LoVo (cell line): ENCODE measurements around the gene TMEM198.

Experiments used
- DNase-seq: peaks from one replicate; pipeline ENCODE4 v3.0.0-alpha.2; 2016; ENCODE audit warnings: low spot score

TMEM198 gene

DNA sequence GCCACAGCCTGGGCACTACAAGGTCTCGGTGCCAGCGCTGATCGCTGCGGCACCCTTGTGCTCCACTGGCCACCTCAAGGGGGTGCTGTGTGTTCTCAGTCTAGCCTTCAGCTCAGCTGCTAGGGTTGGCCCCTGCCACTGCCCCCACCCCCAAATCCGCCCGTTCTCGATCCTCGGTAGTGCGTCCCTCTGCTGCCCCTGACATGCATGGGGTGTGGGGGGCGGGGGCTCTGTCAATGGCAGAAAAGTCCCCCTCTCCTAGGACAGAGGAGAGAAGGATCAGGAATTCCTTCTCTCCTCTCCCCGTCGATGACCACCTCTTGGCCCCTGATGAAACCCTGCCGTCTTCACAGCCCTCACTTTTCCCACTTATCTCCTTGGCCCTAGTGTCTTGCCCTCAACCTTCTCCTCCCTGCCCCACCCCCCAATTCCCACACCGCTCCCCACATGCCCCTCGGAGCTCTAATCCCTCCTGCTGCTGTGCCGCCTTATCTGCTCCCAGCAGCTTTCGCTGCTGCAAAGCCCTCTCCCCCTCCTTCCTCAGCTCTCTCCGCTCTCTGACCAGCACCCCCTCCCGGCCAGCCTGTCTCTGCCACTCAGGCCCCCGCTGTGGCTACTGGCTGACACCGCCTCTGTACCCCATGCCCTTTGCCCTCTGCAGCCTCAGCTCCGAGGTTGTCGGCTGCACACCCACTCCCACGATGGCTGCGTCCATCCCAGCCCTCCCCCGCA lies 33.9 kb upstream of the TMEM198 start:
- no peak for DNase-seq

GRCh38 chr2:219510512-219511135 lies 33.2 kb upstream of the TMEM198 start:
- no peak for DNase-seq

GRCh38 chr2:219511547-219512325 lies 32.1 kb upstream of the TMEM198 start:
- no peak for DNase-seq

DNA sequence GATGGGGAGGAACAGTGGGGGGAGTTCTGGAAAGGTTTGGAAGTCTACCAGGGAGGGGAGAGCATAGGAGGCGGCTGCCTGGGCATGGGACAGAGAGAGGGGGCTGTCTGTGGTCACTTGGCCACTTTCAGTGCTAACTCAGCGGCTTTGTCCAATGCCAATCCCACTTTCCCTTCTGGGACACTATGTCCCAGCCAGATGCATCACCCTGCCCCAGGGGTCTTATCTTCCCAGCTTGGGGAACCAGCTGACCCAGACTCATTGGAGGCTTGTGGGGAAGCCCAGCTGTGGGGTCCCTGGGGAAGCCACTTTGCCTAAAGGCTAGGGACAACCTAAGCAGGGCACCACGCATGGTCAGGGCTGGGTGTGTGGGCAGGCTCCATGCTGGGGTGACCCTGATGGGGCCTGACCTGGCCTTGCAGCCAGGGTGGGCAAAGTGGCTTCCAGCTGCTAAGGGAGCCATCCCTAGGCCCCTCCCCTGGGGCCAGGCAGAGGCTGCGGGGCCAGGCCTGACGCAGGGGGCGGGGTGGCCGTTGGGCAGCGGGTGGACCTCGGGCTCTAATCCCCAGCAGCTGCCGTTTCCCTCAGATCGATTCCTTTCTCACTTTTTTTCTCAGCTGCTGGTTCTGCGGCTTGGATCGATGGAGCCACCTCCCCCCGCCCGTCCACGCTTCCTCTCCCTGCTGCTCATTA lies 31.2 kb upstream of the TMEM198 start:
- no peak for DNase-seq

GRCh38 chr2:219513787-219514186 lies 30.0 kb upstream of the TMEM198 start:
- no peak for DNase-seq

- DNase-seq, result no peak
Observed at GRCh38 chr2:219514196-219514761, 29.5 kb upstream of the TMEM198 start, which contains the start of gene ASIC4. Gene ASIC4, plus strand, starts transcription at chr2:219514482. Its CDS starts 243 bp downstream, at chr2:219514725.

GRCh38 chr2:219514836-219515235 lies 29.0 kb upstream of the TMEM198 start:
- DNase-seq, result no peak

DNA sequence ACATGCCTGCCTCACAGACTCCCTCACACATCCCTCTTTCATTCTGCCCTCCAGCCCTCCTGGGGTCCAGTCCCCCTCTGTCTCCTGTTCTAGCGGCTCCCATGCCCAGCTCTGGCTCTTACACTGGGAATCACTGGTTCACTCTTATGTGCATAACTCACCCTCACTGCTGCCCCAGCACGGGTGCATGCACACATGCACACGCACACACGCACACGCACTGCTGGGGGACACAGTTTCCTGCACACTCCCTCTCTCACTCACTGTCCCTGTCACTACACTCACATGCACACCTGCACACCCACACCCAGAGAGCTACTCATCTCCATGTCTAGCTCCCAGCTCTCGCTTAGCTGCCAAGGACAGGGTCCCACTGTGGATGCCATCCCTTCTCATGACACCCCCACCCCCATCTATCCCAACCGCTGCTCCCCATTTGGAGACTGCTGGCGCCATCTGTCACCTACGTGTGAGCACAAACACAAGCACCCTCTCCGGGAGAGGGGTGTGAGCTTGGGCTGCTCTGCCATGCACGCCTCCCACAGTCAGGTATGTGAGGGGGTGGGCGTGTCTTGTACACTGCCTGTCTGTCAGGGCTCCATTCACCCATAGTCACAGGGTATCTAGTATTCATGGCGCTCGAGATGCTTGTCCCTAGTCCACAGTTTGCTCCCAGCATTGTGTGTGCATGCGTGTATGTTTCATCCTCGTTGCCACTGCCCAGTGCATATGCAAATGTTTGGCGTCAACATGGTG lies 27.8 kb upstream of the TMEM198 start:
- DNase-seq, result no peak

- DNase-seq, result no peak
Observed at GRCh38 chr2:219516888-219517287, 26.9 kb upstream of the TMEM198 start.

GRCh38 chr2:219517954-219518778 lies 25.7 kb upstream of the TMEM198 start:
- no peak for DNase-seq

DNA sequence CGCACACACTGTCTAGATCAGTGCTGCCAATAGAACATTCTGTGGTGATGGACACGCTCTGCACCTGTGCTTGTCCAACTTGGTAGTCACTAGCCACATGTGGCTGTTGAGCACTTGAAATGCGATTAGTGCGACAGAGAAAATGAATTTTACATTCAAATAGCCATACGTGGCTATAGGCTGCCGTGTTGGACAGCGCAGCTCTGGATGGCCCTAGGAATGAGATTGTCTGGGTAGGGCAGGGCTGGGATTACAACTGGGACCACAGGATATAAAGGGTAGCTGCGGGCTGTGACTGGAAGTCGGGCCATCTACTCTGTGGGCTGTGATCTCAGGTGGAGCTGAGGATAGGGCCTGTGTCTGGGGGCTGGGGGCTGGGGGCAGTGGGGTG lies 24.3 kb upstream of the TMEM198 start:
- no peak for DNase-seq

- no peak for DNase-seq
Observed at GRCh38 chr2:219520079-219520478, 23.7 kb upstream of the TMEM198 start.

DNA sequence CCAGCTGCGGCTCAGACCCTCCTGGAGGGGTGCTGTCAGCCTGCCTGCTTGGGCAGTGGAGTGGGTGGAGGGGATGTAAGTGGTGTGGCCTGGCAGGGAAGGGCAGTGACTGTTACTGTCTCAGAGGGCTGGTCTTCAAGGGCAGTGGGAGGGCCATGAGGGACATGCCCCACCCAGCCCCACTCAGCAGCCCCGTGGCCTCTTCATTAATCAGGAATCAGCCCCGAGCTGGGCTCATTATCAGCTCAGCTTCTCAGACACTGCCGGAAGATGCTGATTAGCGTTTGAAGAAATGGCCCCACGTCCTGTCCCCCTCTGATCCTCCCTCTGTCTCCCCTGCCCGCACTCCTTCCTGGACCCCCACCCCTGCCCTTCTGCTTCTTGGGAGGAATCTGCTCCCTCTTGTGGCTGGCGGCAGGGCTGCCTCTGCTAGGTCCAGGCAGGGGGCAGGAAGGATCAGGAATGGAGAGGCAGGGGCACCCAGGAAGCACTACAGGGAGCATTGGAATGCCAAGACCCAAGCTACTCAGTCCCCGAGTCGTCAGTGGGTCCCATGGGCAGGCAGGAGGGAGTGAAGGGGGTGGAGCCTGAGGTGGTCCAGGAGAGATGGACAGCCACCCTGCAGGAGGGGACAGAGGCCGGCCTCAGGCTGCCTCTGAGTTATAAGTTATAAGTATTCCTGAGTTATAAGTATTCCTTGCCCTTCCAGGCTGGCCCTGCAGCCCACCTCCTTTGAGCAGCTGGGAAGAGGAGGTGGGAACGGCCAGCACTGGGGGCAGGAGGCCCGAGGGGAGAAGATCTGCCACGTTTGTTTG lies 22.6 kb upstream of the TMEM198 start:
- no peak for DNase-seq

- DNase-seq, result no peak
Observed at GRCh38 chr2:219522111-219523030, 21.5 kb upstream of the TMEM198 start.

DNA sequence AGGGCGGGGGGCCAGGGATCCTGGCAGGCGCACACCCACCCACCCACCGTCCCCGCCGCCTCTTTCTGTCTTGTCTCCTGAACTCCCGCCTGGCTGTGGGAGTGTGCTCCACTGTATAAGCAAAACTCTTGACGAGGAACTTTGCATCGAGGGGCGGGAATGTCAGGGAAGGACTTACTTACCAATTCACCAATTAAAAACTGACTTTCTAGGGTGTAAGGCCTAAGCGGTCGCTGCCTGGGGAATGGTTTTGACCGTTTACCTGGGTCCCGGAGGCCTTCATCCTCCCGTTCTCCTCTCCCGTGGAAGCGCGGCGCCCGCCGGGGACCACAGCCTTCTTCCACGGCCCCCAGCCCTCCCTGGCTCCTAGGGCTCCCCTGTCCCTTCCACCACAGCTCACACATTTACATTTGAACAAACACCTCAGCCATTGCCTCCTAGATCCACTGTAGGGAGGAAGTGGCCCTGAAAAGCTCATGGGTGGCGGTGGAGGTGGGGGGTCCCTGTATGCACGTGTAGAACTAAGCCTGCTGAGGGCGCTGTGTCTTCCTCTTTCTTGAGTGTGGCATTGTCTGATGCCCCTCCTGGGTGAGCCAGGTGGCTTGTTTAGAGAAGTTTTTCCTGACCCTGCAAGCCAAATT lies 20.7 kb upstream of the TMEM198 start:
- DNase-seq, result no peak

- no peak for DNase-seq
Observed at GRCh38 chr2:219524817-219525216, 19.0 kb upstream of the TMEM198 start.

DNA sequence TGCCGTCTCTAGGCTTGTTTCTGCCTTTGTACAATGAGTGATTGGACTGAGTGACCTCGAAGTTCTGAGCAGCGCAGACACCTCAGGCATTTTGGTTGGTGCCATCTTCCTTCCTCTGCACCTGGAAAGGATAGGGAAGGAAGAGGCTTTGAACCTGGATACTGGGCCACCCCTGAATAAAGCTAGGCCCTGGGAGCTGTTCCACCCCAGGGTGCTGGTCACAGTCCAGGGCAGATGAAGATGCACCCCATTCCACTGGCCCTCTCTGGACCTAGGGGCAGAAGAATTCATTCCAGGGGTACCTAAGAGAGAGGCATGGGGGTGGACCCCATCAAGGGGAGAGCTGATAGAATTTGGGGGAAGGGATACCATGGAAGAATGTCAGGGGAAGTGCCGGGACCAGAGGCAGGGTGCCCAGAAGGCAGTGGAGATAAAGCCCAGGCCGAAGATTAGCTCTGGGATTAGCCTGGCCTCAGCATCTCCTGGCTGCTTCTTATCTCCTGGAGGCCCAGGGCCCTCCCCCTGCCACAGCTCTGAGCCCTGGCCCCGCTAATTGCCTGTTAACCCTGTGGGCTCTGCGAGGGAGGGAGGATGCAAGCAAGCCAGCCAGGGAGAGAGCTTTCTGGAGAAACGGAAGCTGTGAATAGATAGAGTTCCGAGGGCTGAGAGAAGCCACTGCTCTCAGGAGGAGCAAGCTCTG lies 18.1 kb upstream of the TMEM198 start:
- no peak for DNase-seq
